Measurements from ENCODE around the gene BMPR1A.

Gene BMPR1A

GRCh38 chr10:86769991-86770390 lies 13.6 kb downstream of the BMPR1A start:
- no peak for DNase-seq

- DNase-seq, result no peak
These were observed 14.1 kb downstream of the BMPR1A start for GRCh38 chr10:86770412-86770960.

- DNase-seq, result no peak
These were observed 17.1 kb downstream of the BMPR1A start for GRCh38 chr10:86773498-86773897.

GRCh38 chr10:86775056-86775869 lies 18.8 kb downstream of the BMPR1A start:
- DNase-seq, result no peak

- no peak for DNase-seq
These were observed 19.4 kb downstream of the BMPR1A start for GRCh38 chr10:86775870-86776180.

- no peak for DNase-seq
These were observed 23.0 kb downstream of the BMPR1A start for GRCh38 chr10:86779220-86780017.

GRCh38 chr10:86782701-86783418 lies 26.4 kb downstream of the BMPR1A start:
- no peak for DNase-seq

- DNase-seq, result no peak
These were observed 28.6 kb downstream of the BMPR1A start for GRCh38 chr10:86785037-86785436.

- DNase-seq, result no peak
These were observed 29.5 kb downstream of the BMPR1A start for GRCh38 chr10:86785968-86786367.

- no peak for DNase-seq
These were observed 29.9 kb downstream of the BMPR1A start for GRCh38 chr10:86786368-86786767.

- DNase-seq, result no peak
These were observed 34.0 kb downstream of the BMPR1A start for GRCh38 chr10:86790394-86790793.

GRCh38 chr10:86792461-86793167 lies 36.2 kb downstream of the BMPR1A start:
- no peak for DNase-seq

GRCh38 chr10:86793696-86794095 lies 37.3 kb downstream of the BMPR1A start:
- DNase-seq, result no peak

- no peak for DNase-seq
These were observed 38.9 kb downstream of the BMPR1A start for GRCh38 chr10:86795353-86795752.

- DNase-seq, result no peak
These were observed 41.6 kb downstream of the BMPR1A start for GRCh38 chr10:86798025-86798424.

- DNase-seq, result no peak
These were observed 42.2 kb downstream of the BMPR1A start for GRCh38 chr10:86798611-86799010.

GRCh38 chr10:86799188-86799845 lies 42.9 kb downstream of the BMPR1A start:
- DNase-seq, result no peak

GRCh38 chr10:86801995-86802394 lies 45.6 kb downstream of the BMPR1A start:
- no peak for DNase-seq

- DNase-seq, result no peak
These were observed 46.2 kb downstream of the BMPR1A start for GRCh38 chr10:86802473-86803108.

- DNase-seq, result no peak
These were observed 46.7 kb downstream of the BMPR1A start for GRCh38 chr10:86803156-86803555.

- no peak for DNase-seq
These were observed 48.4 kb downstream of the BMPR1A start for GRCh38 chr10:86804805-86805204.

- DNase-seq, result no peak
These were observed 56.7 kb downstream of the BMPR1A start for GRCh38 chr10:86813101-86813500.
